Activated CD4-positive, alpha-beta T cell treated with anti-CD3 and anti-CD28 coated beads, Interleukin-2, amount 10 ng/mL, durations not matched to agents 7 days and 5 days (primary cell): ENCODE results near the gene PDE1C. TPM values are rescaled to one million over a fixed set of nuclear protein-coding genes. Genes with fewer than 3 reads are reported as not detected.
"Not testable (repeated sequence)": the region's sequence is repeated elsewhere in the genome, so short reads cannot be mapped to it uniquely, and the experiment has no call there.

Experiments
- CTCF ChIA-PET: fragments of 350-600 bp; sonication (Branson Sonifier 250); formaldehyde crosslinking; loops from one replicate; lab custom pipeline; 2021; ENCODE audit warnings: antibody characterized with exemption; lab: Charles Lee
- POLR2A ChIA-PET: fragments of 350-600 bp; sonication (Branson Sonifier 250); formaldehyde crosslinking; loops from one replicate; lab custom pipeline; 2021; ENCODE audit warnings: antibody characterized with exemption; lab: Charles Lee
- DNase-seq: peaks from one replicate; pipeline ENCODE4 v3.0.0-alpha.2; 2020
- H3K27ac Mint-ChIP-seq: one replicate; pipeline ENCODE4 v1.8.0; 2021; ENCODE audit warnings: mild to moderate bottlenecking, moderate library complexity, mixed read lengths
- H3K27me3 Mint-ChIP-seq: one replicate; pipeline ENCODE4 v1.8.0; 2021; ENCODE audit warnings: mixed read lengths
- H3K36me3 Mint-ChIP-seq: one replicate; pipeline ENCODE4 v1.8.0; 2021; ENCODE audit warnings: low read depth, mixed read lengths
- H3K4me1 Mint-ChIP-seq: one replicate; pipeline ENCODE4 v1.8.0; 2021; ENCODE audit warnings: mixed read lengths
- H3K4me3 Mint-ChIP-seq: one replicate; pipeline ENCODE4 v1.8.0; 2021; ENCODE audit warnings: mild to moderate bottlenecking, moderate library complexity, mixed read lengths
- H3K9me3 Mint-ChIP-seq: one replicate; pipeline ENCODE4 v1.8.0; 2021; ENCODE audit warnings: mixed read lengths
- total RNA-seq, 2 experiments: library from RNA; stranded (reverse); gene quantifications; one replicate each; pipeline ENCODE4 v1.2.3, GENCODE V29; 2021

The PDE1C gene
- total RNA-seq, 2 experiments from 2014 or later, result not detected

DNA sequence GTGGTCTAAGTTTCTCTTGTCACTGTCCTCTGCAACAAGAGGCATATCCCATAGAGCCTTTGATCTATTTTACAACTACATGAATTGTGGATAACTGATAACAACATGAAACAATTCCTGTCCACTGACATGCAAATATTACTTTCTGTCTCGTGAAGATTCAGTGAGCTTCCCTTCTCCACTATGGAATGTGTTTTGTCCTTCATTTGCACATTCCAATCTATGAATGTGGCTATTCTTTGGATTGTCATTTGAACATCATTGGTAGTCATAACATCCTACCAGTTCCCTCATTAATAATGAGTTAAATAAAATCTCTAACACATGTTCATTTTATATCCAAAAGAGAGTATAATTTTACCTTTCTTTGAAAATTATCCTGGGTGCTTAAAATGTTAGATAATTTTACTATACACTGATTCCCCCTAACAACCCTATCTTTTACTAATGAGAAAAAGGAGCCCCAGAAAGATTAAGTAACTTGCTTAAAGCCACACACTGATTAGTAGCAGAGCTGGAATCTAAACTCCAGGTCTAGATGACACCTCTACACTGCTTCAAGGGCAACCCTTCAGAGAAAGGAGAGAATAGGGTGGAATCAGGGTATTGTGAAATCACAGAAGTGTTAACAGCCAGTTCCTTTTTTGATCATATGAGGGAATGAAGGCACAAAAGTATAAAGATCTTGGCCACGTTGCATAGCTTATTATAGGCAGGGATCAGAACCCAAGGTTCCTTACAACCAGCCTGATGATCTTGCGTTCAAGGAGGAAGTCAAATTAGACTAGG, 39.1 kb downstream of the PDE1C start:
- Mint-ChIP-seq H3K4me3 (no peak overlapping the region), H3K27me3 (no peaks in the 10 kb centered on the region), H3K36me3 (no peaks in the 10 kb centered on the region), H3K9me3 (peaks cover 5% of the 10 kb centered on the region), H3K27ac (no peak overlapping the region), H3K4me1 (peaks cover under 1% of the 10 kb centered on the region)
- CTCF ChIA-PET, result no interaction called here
- POLR2A ChIA-PET, result no interaction called here
- no peak for DNase-seq

DNA sequence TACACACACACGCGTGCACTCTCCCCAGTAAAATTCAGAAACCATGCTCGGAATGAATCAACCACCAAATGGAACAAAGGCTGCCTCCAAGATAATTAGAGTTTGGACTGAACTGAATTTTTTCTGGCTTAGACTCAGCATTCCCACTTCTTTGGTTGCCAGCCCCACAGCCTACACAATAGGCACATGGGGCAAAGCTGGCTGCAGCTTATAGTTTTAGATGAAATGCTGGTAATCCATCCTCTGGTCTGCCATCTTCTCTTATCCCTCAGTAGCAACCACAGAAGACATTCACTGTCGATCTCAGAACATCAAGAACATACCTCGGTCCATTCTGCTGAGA, 44.2 kb downstream of the PDE1C start:
- no peaks in the 10 kb centered on the region for H3K27me3 Mint-ChIP-seq
- no peak overlapping the region for H3K4me3 Mint-ChIP-seq
- POLR2A ChIA-PET, result no interaction called here
- DNase-seq, result no peak
- no peaks in the 10 kb centered on the region for H3K4me1 Mint-ChIP-seq
- CTCF ChIA-PET, result no interaction called here
- peaks cover 2% of the 10 kb centered on the region for H3K9me3 Mint-ChIP-seq
- no peak overlapping the region for H3K27ac Mint-ChIP-seq
- H3K36me3 Mint-ChIP-seq, result no peaks in the 10 kb centered on the region

DNA sequence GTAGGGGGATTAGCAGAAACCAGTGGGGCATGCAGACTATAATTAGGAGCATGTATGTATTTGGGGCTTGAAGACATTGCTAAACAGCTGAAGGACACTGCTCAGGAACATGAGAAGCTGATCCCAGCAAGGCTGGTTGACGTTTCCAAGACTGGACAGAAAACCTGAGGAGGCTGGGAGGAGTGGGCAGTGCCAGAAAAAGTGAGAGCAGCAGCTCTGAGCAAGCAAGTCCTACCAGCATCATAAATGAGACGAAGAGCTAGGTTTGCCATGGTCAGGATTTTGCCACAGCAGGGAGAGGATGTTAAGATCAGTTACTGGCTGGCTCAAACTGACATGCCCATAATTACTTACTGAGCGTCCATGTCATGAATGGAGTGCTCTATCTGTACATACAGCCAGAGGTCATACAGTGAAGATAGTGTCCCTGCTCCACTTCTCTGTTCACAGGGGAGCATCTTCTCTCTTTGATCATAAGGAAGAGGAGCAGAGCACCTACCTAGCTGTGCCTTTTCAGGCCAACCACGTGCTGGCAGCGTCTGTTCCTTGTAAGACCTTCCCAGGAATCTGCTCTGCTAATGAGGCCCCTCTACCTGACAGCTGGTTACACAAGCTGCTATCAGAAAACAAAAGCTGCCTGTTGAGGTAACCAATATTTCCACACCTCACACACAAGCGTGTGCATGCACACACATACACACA, 44.7 kb downstream of the PDE1C start:
- CTCF ChIA-PET, result interaction anchor here (1.1 kb wide), 1 partner anchor 43 kb away, joined by 3 read pairs; no protein-coding TSS in a partner anchor
- Mint-ChIP-seq H3K4me1 (no peaks in the 10 kb centered on the region), H3K4me3 (no peak overlapping the region), H3K27ac (no peak overlapping the region), H3K27me3 (no peaks in the 10 kb centered on the region), H3K36me3 (no peaks in the 10 kb centered on the region), H3K9me3 (peaks cover 2% of the 10 kb centered on the region)
- no peak for DNase-seq
- POLR2A ChIA-PET, result no interaction called here

DNA sequence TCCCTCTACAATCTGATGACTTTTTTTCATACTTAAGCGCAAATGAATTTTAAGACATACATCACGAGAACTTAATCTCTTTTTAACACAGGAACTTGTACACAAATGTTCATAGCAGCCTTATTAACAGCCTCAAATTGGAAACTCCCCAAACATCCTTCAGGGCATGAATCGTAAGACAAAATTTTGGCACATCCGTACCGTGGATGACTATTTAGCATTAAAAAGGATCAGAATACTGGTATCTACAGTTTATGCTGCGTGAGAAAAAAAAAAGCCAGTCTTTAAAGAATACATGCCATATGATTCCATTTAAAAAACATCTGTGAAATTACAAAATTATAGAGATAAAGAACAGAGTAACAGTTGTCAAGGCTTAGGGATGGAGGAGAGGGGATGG, 46.8 kb downstream of the PDE1C start:
- CTCF ChIA-PET, result no interaction called here
- Mint-ChIP-seq H3K27ac (no peak overlapping the region), H3K36me3 (no peaks in the 10 kb centered on the region), H3K4me3 (no peak overlapping the region), H3K9me3 (peaks cover 2% of the 10 kb centered on the region), H3K27me3 (no peaks in the 10 kb centered on the region), H3K4me1 (no peaks in the 10 kb centered on the region)
- DNase-seq, result no peak
- POLR2A ChIA-PET, result no interaction called here

DNA sequence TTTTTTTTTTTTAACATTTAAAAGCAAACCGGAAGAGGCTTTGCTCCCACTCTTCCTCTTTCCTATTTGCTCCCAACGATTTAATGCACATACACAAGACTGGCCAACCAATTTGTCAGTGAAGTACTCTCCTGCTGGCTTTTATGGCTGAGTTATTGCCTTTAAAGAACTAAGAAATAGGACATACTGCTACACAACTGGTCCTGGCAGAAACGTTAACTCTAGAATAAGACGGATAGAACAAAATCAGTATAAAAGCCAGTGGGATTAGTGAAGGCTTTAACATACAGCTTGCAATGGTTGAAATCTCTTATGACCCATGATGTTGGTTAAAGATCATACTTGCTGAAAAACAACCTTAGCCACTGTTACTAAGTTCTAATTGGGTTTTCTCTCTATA, 47.2 kb downstream of the PDE1C start:
- H3K27me3 Mint-ChIP-seq, result no peaks in the 10 kb centered on the region
- POLR2A ChIA-PET, result no interaction called here
- CTCF ChIA-PET, result no interaction called here

DNA sequence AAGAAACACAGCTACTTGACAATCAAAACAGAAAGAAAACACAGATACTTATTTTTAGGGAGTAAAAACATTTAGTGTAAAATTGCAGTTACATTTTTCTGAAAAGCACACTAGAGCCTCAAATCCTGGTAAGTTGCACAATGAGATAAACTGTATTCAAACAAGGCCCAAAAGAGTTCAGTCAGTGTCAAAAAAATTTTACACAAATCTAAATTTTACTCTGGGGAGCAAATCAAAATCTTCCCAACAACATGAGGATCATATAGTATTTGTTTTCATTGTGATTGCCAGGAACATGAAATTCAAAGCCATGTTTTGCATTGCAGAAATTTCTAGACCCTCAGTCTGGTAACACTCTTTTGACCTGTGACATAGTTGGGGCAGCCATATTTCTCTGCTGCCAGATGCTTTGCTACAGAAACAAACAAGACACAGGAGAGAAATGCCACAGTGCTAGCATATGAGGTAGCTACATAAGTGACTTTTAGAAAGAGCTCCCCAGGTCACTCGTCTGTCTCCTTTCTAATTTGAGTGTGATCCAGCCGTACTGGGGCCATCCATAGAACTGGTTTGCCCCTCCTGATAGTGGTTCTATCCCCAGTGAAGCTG, 49.6 kb downstream of the PDE1C start:
- Mint-ChIP-seq H3K36me3 (no peaks in the 10 kb centered on the region), H3K27me3 (no peaks in the 10 kb centered on the region), H3K27ac (no peak overlapping the region), H3K4me1 (no peaks in the 10 kb centered on the region), H3K4me3 (no peak overlapping the region), H3K9me3 (no peaks in the 10 kb centered on the region)
- ChIA-PET POLR2A (no interaction called here), CTCF (no interaction called here)
- no peak for DNase-seq

More for the DNA sequence above, 47.2 kb downstream of the PDE1C start:
- no peak overlapping the region for H3K27ac Mint-ChIP-seq
- H3K4me1 Mint-ChIP-seq, result no peaks in the 10 kb centered on the region
- H3K4me3 Mint-ChIP-seq, result no peak overlapping the region
- no peaks in the 10 kb centered on the region for H3K36me3 Mint-ChIP-seq
- peaks cover 2% of the 10 kb centered on the region for H3K9me3 Mint-ChIP-seq
- no peak for DNase-seq

DNA sequence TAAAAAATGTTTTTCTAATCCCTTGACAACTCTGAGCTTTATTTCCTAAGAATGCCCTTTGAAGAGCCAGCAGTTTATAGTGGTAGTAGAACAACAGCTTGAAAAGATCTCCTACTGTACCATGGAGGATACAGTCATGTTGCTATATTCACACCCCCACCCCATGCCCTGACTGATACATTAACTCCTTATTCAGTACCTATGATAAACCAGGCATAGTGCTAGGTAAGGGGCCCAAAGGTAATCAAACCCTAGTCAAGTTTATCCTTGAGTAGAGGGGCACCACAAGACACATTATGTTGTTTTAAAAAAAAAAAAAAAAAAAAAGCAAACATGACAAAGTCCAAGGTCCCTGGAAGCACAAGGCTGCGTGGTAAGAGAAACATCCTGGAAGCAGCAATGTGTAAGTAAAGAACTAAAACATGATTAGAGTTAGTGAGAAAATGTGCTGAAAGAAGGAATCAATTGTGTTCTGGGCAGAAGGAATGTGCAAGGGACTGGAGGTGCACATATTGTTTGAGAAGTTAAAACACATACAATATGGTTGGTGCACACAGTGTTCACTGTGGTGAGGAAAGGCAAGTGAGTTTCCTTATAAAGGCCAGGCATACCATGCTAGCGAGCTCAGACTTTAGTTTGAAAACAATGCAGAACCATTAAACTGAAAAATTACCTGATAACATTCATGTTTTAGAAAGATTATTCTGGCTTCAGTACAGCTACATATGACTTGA, 51.2 kb downstream of the PDE1C start:
- ChIA-PET CTCF (no interaction called here), POLR2A (no interaction called here)
- Mint-ChIP-seq H3K27ac (no peak overlapping the region), H3K27me3 (no peaks in the 10 kb centered on the region), H3K36me3 (no peaks in the 10 kb centered on the region), H3K4me1 (no peaks in the 10 kb centered on the region), H3K9me3 (peaks cover 4% of the 10 kb centered on the region), H3K4me3 (no peak overlapping the region)
- DNase-seq, result no peak

DNA sequence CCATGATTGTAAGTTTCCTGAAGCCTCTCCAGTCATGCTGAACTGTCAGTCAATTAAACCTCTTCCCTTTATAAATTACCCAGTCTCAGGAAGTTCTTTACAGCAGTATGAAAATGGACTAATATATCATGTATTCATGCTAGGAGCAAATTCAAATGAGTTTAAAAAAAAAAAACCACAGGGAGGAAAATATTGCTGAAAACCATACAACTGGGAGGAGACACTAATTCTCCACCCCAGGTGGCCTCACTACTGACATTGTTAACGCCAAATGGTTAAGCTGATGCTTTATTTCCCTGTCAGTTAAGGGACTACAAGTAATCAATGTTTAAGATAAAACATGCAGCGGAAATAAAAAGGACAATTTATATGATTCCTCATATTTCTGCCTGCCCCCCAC, 55.1 kb downstream of the PDE1C start:
- CTCF ChIA-PET, result no interaction called here
- Mint-ChIP-seq H3K4me1 (no peaks in the 10 kb centered on the region), H3K9me3 (peaks cover 7% of the 10 kb centered on the region), H3K4me3 (no peak overlapping the region), H3K27me3 (no peaks in the 10 kb centered on the region), H3K36me3 (no peaks in the 10 kb centered on the region), H3K27ac (no peak overlapping the region)
- POLR2A ChIA-PET, result no interaction called here
- DNase-seq, result no peak

DNA sequence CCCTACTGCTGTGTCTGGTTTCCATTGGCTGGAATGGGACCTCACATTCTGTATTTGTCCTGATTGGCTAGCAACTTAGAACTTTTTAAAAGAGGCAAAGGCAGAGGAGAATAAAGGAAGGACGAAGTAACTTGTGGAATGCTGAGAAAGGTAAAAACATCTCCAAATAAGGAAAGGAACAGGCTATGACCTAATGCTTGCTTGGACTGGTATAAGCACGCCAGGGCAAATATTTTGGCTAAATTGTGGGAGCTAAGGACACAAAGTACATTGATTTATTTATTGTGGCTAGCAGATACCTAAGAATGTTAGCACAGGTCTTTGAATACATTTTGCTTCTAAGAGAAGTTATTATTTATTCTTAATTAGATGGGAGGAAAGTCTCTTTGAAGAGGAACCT, 56.7 kb downstream of the PDE1C start:
- CTCF ChIA-PET, result not testable (repeated sequence)

DNA sequence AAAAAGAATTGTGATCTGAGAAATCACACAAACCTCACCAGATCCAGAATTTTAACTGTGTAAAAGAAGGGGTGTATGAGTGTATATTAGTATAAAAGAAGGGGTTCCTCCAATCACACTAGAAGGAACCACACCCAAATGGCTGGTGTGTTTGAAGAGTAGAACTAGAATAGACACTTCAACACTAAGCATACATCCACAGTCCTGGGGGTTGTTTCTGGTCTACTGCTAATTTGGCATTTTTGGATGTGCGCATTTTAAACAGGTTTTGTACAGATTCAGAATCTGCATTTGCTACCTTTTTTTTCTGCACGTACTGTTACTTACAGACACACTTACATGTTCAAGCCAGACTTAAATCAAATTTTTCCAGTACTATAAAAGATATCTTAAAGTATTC, 64.6 kb downstream of the PDE1C start:
- Mint-ChIP-seq H3K4me1 (no peaks in the 10 kb centered on the region), H3K27ac (no peak overlapping the region), H3K9me3 (peaks cover 8% of the 10 kb centered on the region), H3K36me3 (no peaks in the 10 kb centered on the region), H3K27me3 (no peaks in the 10 kb centered on the region), H3K4me3 (no peak overlapping the region)
- DNase-seq, result no peak
- ChIA-PET POLR2A (no interaction called here), CTCF (no interaction called here)

More for the DNA sequence above, 56.7 kb downstream of the PDE1C start:
- H3K36me3 Mint-ChIP-seq, H3K27ac Mint-ChIP-seq, H3K4me3 Mint-ChIP-seq, H3K9me3 Mint-ChIP-seq, H3K4me1 Mint-ChIP-seq, H3K27me3 Mint-ChIP-seq, DNase-seq, POLR2A ChIA-PET: not testable (repeated sequence)

DNA sequence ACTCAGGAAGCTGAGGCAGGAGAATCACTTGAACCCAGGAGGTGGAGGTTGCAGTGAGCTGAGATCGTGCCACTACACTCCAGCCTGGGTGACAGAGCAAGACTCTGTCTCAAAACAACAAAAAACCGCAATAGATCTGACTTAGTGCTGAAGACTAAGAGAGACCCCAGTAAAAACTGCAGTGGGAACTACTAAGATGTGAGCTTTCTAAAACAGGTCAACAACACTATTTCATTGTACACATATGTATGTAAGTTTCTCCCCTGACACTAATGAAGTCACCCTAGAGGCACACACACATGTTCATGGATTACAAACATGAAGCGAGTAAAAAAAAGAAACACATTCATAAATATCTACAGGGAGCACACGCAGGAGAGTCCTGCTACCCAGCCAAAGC, 68.3 kb downstream of the PDE1C start:
- CTCF ChIA-PET, result no interaction called here

DNA sequence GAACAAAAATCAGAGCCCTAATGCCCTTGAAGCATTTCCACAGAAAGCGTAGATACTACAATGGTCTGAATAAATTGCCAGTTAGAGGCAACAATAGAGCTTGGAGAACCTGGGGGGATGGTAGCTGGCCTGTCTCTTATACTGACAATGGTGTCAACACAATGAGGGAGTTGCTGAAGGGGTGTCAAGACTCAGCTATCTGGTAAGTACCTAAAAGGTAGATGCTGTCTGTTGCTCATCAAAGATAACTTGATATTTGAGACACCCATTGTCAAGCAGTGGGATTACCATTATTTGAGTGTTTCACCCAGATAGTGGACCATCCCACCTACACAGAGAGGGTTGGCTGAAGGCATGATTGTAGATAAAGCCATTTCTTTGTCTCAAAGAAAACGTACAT, 72.8 kb downstream of the PDE1C start:
- H3K27ac Mint-ChIP-seq, result no peak overlapping the region
- CTCF ChIA-PET, result no interaction called here
- H3K9me3 Mint-ChIP-seq, result peaks cover 7% of the 10 kb centered on the region
- H3K27me3 Mint-ChIP-seq, result no peaks in the 10 kb centered on the region
- no peaks in the 10 kb centered on the region for H3K4me1 Mint-ChIP-seq
- H3K36me3 Mint-ChIP-seq, result no peaks in the 10 kb centered on the region
- H3K4me3 Mint-ChIP-seq, result no peak overlapping the region
- POLR2A ChIA-PET, result no interaction called here
- no peak for DNase-seq

More for the DNA sequence above, 68.3 kb downstream of the PDE1C start:
- no peak for DNase-seq
- no peaks in the 10 kb centered on the region for H3K27me3 Mint-ChIP-seq
- H3K9me3 Mint-ChIP-seq, result peaks cover 9% of the 10 kb centered on the region
- no peaks in the 10 kb centered on the region for H3K4me1 Mint-ChIP-seq
- no peak overlapping the region for H3K27ac Mint-ChIP-seq
- H3K36me3 Mint-ChIP-seq, result no peaks in the 10 kb centered on the region
- no peak overlapping the region for H3K4me3 Mint-ChIP-seq
- POLR2A ChIA-PET, result no interaction called here

DNA sequence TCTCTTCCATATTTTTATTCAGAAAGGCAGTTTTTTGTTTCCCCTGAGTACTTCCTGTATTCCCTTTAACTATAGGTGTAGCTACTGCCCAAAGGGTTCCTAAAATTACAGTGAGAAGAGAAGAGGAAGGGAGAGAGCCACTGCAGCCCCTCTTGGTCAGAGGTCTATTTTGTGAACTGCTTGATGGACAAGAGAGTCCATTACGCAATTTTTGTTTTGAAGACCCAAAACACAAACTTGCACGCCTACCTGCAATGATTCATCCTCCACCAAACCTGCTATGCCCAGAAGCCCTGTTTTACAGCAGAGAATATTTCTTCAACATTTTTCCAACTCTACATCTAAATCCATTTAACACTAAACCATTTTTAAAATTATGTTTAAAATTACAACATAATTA, 75.1 kb downstream of the PDE1C start:
- DNase-seq, result no peak
- Mint-ChIP-seq H3K9me3 (peaks cover under 1% of the 10 kb centered on the region), H3K27ac (no peak overlapping the region), H3K36me3 (no peaks in the 10 kb centered on the region), H3K27me3 (no peaks in the 10 kb centered on the region), H3K4me1 (no peaks in the 10 kb centered on the region), H3K4me3 (no peak overlapping the region)
- ChIA-PET CTCF (no interaction called here), POLR2A (no interaction called here)
